ENCODE data around the gene STOX2. TPM values are rescaled to one million over a fixed set of nuclear protein-coding genes. Genes with fewer than 3 reads are reported as not detected.

STOX2 gene
- total and polyA plus RNA-seq, 2 of the 8 experiments (the other 6 are each of a cell fraction or from before 2014, with no cell fraction given) = 5.5 to 20.0 TPM

DNA sequence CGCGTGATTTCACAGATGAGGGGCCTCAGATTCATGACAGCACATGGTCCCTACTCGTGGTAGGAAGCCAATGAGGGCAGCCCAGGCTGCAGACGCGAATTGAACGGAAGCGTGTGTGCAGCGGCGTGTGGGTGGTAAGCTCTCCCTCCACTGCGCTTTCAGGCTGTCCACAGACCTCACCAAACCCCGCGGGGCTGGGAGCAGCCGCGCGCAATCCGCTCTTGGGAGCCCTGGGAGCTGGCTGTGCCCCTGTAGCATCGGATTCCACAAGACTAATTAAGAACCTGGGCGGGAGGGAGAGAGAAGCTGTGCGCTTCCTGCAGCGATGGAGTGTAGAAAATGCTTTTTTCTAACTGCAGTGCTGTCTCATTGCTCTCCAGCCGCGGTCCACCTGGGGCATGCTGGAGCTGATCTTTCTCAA is 134.9 kb downstream of the STOX2 start (continued):
- TF ChIP-seq TBP (IDR thresholded peaks at IDR 0.05; ENCODE audit: low read depth, low read length) (no peak), NRF1 (IDR thresholded peaks at IDR 0.05; ENCODE audit: low read depth, low read length) (no peak)
